BLaER1 (cell line): ENCODE data around the gene MCTP2.

Experiments used
- H3K27ac ChIP-seq: shearing (Covaris generic); formaldehyde crosslinking; 2 replicates; pipeline ENCODE4 v1.8.1; 2022
- H3K27me3 ChIP-seq: shearing (Covaris generic); formaldehyde crosslinking; 2 replicates; pipeline ENCODE4 v1.8.1; 2022
- H3K36me3 ChIP-seq: shearing (Covaris generic); formaldehyde crosslinking; 2 replicates; pipeline ENCODE4 v1.8.1; 2022
- H3K4me1 ChIP-seq: shearing (Covaris generic); formaldehyde crosslinking; 2 replicates; pipeline ENCODE4 v1.8.1; 2022
- H3K4me2 ChIP-seq: shearing (Covaris generic); formaldehyde crosslinking; 2 replicates; pipeline ENCODE4 v1.8.1; 2022
- H3K4me3 ChIP-seq: shearing (Covaris generic); formaldehyde crosslinking; 2 replicates; pipeline ENCODE4 v1.8.1; 2022
- H3K9ac ChIP-seq: shearing (Covaris generic); formaldehyde crosslinking; 2 replicates; pipeline ENCODE4 v1.8.1; 2022
- H3K9me3 ChIP-seq: shearing (Covaris generic); formaldehyde crosslinking; 2 replicates; pipeline ENCODE4 v1.8.1; 2022
- H4K20me1 ChIP-seq: shearing (Covaris generic); formaldehyde crosslinking; 2 replicates; pipeline ENCODE4 v1.8.1; 2022
- Cebpa-rat ChIP-seq: shearing (Covaris generic); IDR thresholded peaks from 2 replicates; pipeline ENCODE4 v1.8.1; 2022

Gene MCTP2

DNA sequence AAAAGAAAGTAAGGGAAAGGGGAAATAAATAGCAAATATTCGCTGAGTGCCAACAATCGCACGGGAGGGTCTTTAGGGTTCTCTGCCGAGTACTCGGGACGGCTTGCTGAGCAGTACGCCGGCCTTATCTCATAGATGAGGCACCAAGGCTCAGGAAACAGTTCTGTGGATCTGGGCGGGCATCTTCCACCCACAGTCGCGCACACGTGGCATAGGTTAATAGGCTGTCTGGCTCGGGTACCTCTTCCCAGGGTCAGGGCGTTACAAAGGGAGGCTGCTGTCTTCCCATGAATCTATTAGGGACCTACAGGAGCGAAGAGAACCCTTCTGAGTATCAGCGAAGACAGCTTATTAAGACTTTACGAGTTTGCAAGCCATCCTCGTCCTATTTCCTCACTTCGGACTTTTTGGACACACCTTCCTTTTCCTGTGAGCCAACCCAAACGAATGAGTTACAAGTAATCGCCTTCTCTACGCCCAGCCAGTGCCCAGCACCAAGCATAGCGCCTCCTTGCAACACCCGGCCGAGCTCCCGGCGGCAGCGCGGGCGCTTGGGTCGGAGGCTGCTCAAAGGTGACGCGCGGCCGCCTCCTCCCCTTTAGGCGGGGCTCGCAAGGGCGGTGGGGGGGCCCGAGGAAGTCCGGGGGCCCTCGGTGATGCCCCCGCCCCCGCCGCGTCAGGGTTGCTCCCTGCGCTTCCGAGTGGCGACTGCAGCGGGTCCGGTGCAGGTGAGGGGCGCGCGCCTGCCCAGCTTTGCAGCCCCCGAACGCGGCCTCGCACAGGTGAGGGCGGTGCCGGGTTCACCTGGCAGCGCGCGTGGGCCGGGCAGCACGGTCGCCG is at the start of gene MCTP2:
Gene MCTP2, plus strand, starts transcription at position 679 of the 840 bp plus-strand sequence. CDS start 66,705 bp downstream, outside the sequence.
- no peaks in the 10 kb centered on the region for H3K36me3 ChIP-seq
- H3K4me1 ChIP-seq, result peaks cover 57% of the 10 kb centered on the region
- peak within 1 kb of the TSS; percentile 66 for H3K27ac ChIP-seq
- no peaks in the 10 kb centered on the region for H3K27me3 ChIP-seq
- H3K9ac ChIP-seq, result peak within 1 kb of the TSS; percentile 70
- H3K4me3 ChIP-seq, result peak within 1 kb of the TSS; percentile 87
- H4K20me1 ChIP-seq, result no peaks in the 10 kb centered on the region; the same call in 1 of the 2 replicates
- H3K9me3 ChIP-seq, result no peaks in the 10 kb centered on the region
- H3K4me2 ChIP-seq, result peak within 1 kb of the TSS; percentile 94
- TF ChIP-seq Cebpa-rat, result no peak; the same call in 1 of the 2 replicates

DNA sequence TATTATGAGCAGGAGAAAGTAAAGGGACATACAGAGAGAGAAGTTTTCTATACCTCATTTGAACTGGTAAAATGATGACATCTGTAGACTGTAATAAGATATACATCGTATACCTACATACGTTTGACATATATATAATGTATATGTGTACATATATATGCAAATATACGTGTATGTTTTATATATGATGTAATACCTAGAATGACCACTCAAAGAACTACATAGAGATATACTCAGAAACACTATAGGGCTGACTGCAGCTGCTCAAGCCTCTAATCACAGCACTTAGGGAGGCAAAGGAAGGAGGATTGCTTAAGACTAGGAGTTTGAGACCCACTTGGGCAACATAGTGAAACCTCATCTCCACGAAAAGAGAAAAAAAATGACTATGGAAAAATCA is 48.5 kb upstream of the MCTP2 start:
- Histone ChIP-seq H3K36me3 (no peaks in the 10 kb centered on the region), H3K4me1 (no peaks in the 10 kb centered on the region), H3K9me3 (peaks cover 5% of the 10 kb centered on the region), H3K27ac (no peak overlapping the region), H4K20me1 (no peaks in the 10 kb centered on the region), H3K9ac (no peak overlapping the region), H3K27me3 (no peaks in the 10 kb centered on the region), H3K4me2 (no peak overlapping the region), H3K4me3 (no peak overlapping the region)
- TF ChIP-seq Cebpa-rat, result no peak

- no peak overlapping the region for H3K4me3 ChIP-seq
Observed at GRCh38 chr15:94185547-94186236, 45.7 kb upstream of the MCTP2 start.

DNA sequence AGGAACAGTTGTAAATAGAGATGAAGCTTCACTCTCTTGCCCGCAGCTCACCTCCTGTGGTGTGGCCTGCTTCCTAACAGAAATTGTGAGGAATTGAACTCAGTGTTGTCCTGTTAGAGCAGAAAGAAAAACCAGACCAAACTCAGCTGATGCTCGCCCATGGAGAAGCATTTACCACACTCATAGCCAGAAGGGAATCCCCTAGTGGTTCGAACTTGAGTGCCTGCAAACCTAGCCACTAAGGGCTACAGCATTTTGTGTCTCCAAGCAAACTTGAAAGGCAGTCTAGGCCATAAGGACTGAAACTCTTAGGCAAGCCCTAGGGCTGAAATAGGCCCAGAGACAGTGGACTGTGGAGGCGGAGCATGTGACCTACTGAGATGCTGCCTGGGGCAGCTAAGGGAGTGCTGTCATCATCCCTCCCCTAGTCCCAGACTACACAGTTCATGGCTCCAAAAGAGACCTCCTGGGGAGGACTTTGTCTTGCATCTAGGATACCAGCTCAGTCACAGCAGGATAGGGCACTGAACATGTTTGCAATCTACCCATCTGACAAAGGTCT is 44.5 kb upstream of the MCTP2 start:
- Histone ChIP-seq H3K4me2 (no peak overlapping the region), H3K9ac (no peak overlapping the region), H3K4me3 (no peak overlapping the region), H3K27me3 (no peaks in the 10 kb centered on the region), H3K4me1 (no peaks in the 10 kb centered on the region), H3K9me3 (no peaks in the 10 kb centered on the region), H3K27ac (no peak overlapping the region), H4K20me1 (no peaks in the 10 kb centered on the region), H3K36me3 (no peaks in the 10 kb centered on the region)
- no peak for TF ChIP-seq Cebpa-rat

More at GRCh38 chr15:94185547-94186236, 45.7 kb upstream of the MCTP2 start:
- Histone ChIP-seq H3K9me3 (no peaks in the 10 kb centered on the region), H3K27me3 (no peaks in the 10 kb centered on the region), H3K4me2 (no peak overlapping the region), H3K9ac (no peak overlapping the region), H3K36me3 (no peaks in the 10 kb centered on the region), H4K20me1 (no peaks in the 10 kb centered on the region), H3K4me1 (no peaks in the 10 kb centered on the region), H3K27ac (no peak overlapping the region)
- TF ChIP-seq Cebpa-rat, result no peak

DNA sequence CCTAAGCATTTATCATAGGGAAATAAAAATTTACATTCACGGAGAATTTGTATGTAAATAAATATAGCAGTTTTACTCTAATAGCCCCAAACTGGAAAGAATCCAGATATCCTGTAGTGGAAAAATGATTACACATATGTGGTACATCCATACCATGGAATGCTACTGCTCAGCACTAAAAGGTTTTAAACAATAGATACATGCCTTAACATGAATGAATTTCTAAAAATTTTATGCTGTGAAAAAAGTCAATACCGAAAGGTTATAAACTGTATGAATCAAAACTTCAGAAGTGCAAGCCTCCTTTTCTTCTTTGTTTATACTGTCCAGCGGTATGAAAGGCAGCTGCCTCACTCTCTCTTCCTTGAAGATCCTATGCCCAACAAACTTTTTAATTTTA is 37.5 kb upstream of the MCTP2 start:
- no peaks in the 10 kb centered on the region for H3K36me3 ChIP-seq
- H3K9me3 ChIP-seq, result no peaks in the 10 kb centered on the region
- no peak overlapping the region for H3K4me2 ChIP-seq
- no peak for TF ChIP-seq Cebpa-rat
- H4K20me1 ChIP-seq, result no peaks in the 10 kb centered on the region
- no peaks in the 10 kb centered on the region for H3K4me1 ChIP-seq
- no peak overlapping the region for H3K27ac ChIP-seq
- no peak overlapping the region for H3K9ac ChIP-seq
- H3K27me3 ChIP-seq, result no peaks in the 10 kb centered on the region
- no peak overlapping the region for H3K4me3 ChIP-seq

- Histone ChIP-seq H4K20me1 (no peaks in the 10 kb centered on the region), H3K9me3 (no peaks in the 10 kb centered on the region), H3K4me1 (no peaks in the 10 kb centered on the region), H3K4me2 (no peak overlapping the region), H3K4me3 (no peak overlapping the region), H3K27me3 (no peaks in the 10 kb centered on the region), H3K36me3 (no peaks in the 10 kb centered on the region), H3K27ac (no peak overlapping the region), H3K9ac (no peak overlapping the region)
- TF ChIP-seq Cebpa-rat, result no peak
Observed at GRCh38 chr15:94196531-94196930, 34.8 kb upstream of the MCTP2 start.

- Histone ChIP-seq H3K4me3 (no peak overlapping the region), H3K27ac (no peak overlapping the region), H3K27me3 (no peaks in the 10 kb centered on the region), H3K9ac (no peak overlapping the region), H3K4me2 (no peak overlapping the region), H4K20me1 (no peaks in the 10 kb centered on the region), H3K36me3 (no peaks in the 10 kb centered on the region), H3K4me1 (no peaks in the 10 kb centered on the region), H3K9me3 (no peaks in the 10 kb centered on the region)
- TF ChIP-seq Cebpa-rat, result no peak
Observed at GRCh38 chr15:94198633-94199032, 32.7 kb upstream of the MCTP2 start.

- Histone ChIP-seq H3K36me3 (no peaks in the 10 kb centered on the region), H3K9me3 (no peaks in the 10 kb centered on the region), H3K4me1 (no peaks in the 10 kb centered on the region), H3K4me3 (no peak overlapping the region), H3K9ac (no peak overlapping the region), H4K20me1 (no peaks in the 10 kb centered on the region), H3K27ac (no peak overlapping the region), H3K27me3 (no peaks in the 10 kb centered on the region), H3K4me2 (no peak overlapping the region)
- TF ChIP-seq Cebpa-rat, result no peak
Observed at GRCh38 chr15:94199725-94200124, 31.6 kb upstream of the MCTP2 start.

GRCh38 chr15:94203306-94203705 is 28.1 kb upstream of the MCTP2 start:
- no peaks in the 10 kb centered on the region for H4K20me1 ChIP-seq
- no peak overlapping the region for H3K4me2 ChIP-seq

GRCh38 chr15:94205366-94205765 is 26.0 kb upstream of the MCTP2 start:
- no peak overlapping the region for H3K4me2 ChIP-seq
- no peak overlapping the region for H3K4me3 ChIP-seq
- no peak overlapping the region for H3K9ac ChIP-seq
- peaks cover 4% of the 10 kb centered on the region; the same call in 1 of the 2 replicates for H3K9me3 ChIP-seq
- H3K4me1 ChIP-seq, result peaks cover 7% of the 10 kb centered on the region
- no peak overlapping the region for H3K27ac ChIP-seq
- no peaks in the 10 kb centered on the region for H4K20me1 ChIP-seq
- no peaks in the 10 kb centered on the region for H3K36me3 ChIP-seq
- H3K27me3 ChIP-seq, result no peaks in the 10 kb centered on the region
- no peak for TF ChIP-seq Cebpa-rat

More at GRCh38 chr15:94203306-94203705, 28.1 kb upstream of the MCTP2 start:
- peaks cover 7% of the 10 kb centered on the region for H3K4me1 ChIP-seq
- no peaks in the 10 kb centered on the region for H3K36me3 ChIP-seq
- H3K9me3 ChIP-seq, result peaks cover 4% of the 10 kb centered on the region; the same call in 1 of the 2 replicates
- H3K27me3 ChIP-seq, result no peaks in the 10 kb centered on the region
- H3K9ac ChIP-seq, result no peak overlapping the region
- H3K4me3 ChIP-seq, result no peak overlapping the region
- TF ChIP-seq Cebpa-rat, result no peak
- no peak overlapping the region for H3K27ac ChIP-seq
